ENCODE measurements around the gene CABP7.

Gene CABP7

GRCh38 chr22:29693161-29693560 lies 26.6 kb upstream of the CABP7 start:
- no peak for TF ChIP-seq CTCF (IDR thresholded peaks at IDR 0.05; ENCODE audit: borderline replicate concordance, control extremely low read depth, extremely low read depth, insufficient read depth, missing control alignments)
- in situ Hi-C loops (cut with MboI; ENCODE audit: low sequenced_read_pairs, unreplicated experiment) = no loop called here
- DNase-seq (ENCODE audit: low spot score) = no peak

- no peak for TF ChIP-seq CTCF (IDR thresholded peaks at IDR 0.05; ENCODE audit: borderline replicate concordance, control extremely low read depth, extremely low read depth, insufficient read depth, missing control alignments)
- DNase-seq (ENCODE audit: low spot score) = no peak
- in situ Hi-C loops (cut with MboI; ENCODE audit: low sequenced_read_pairs, unreplicated experiment) = no loop called here
These were observed 26.1 kb upstream of the CABP7 start for GRCh38 chr22:29693671-29694070.

- DNase-seq (ENCODE audit: low spot score) = no peak
- in situ Hi-C loops (cut with MboI; ENCODE audit: low sequenced_read_pairs, unreplicated experiment) = no loop called here
These were observed 24.5 kb upstream of the CABP7 start for GRCh38 chr22:29695129-29695926.

GRCh38 chr22:29697853-29698598 lies 21.8 kb upstream of the CABP7 start:
- no peak for TF ChIP-seq CTCF (IDR thresholded peaks at IDR 0.05; ENCODE audit: borderline replicate concordance, control extremely low read depth, extremely low read depth, insufficient read depth, missing control alignments)

More at GRCh38 chr22:29695129-29695926, 24.5 kb upstream of the CABP7 start:
- no peak for TF ChIP-seq CTCF (IDR thresholded peaks at IDR 0.05; ENCODE audit: borderline replicate concordance, control extremely low read depth, extremely low read depth, insufficient read depth, missing control alignments)

GRCh38 chr22:29700206-29700899 lies 19.4 kb upstream of the CABP7 start:
- no peak for TF ChIP-seq CTCF (IDR thresholded peaks at IDR 0.05; ENCODE audit: borderline replicate concordance, control extremely low read depth, extremely low read depth, insufficient read depth, missing control alignments)
- DNase-seq (ENCODE audit: low spot score) = no peak
- in situ Hi-C loops (cut with MboI; ENCODE audit: low sequenced_read_pairs, unreplicated experiment) = no loop called here

More at GRCh38 chr22:29697853-29698598, 21.8 kb upstream of the CABP7 start:
- in situ Hi-C loops (cut with MboI; ENCODE audit: low sequenced_read_pairs, unreplicated experiment) = no loop called here
- DNase-seq (ENCODE audit: low spot score) = no peak

- DNase-seq (ENCODE audit: low spot score) = no peak
- in situ Hi-C loops (cut with MboI; ENCODE audit: low sequenced_read_pairs, unreplicated experiment) = no loop called here
- no peak for TF ChIP-seq CTCF (IDR thresholded peaks at IDR 0.05; ENCODE audit: borderline replicate concordance, control extremely low read depth, extremely low read depth, insufficient read depth, missing control alignments)
These were observed 19.0 kb upstream of the CABP7 start for GRCh38 chr22:29700900-29701154.

All from GM13976 (cell line).